GM13976 (cell line): ENCODE data around the gene CYP2D6.

Source experiments
- DNase-seq: peaks from one replicate; pipeline ENCODE4 v3.0.0; 2012; ENCODE audit warnings: low spot score
- in situ Hi-C: fragments of 300-500 bp; cut with MboI; formaldehyde crosslinking; loops from one replicate; pipeline ENCODE4 v1.12.0; 2022; ENCODE audit warnings: low sequenced_read_pairs, mixed read lengths, inconsistent platforms; ENCODE audit not compliant: unreplicated experiment
- TF ChIP-seq, protein P1 (sequence below): IDR thresholded peaks from 2 replicates; pipeline ENCODE4 v1.5.1; 2012; ENCODE audit warnings: borderline replicate concordance, mild to moderate bottlenecking; ENCODE audit not compliant: insufficient read depth; ENCODE audit errors: extremely low read depth, missing control alignments, control extremely low read depth

The CYP2D6 gene

DNA sequence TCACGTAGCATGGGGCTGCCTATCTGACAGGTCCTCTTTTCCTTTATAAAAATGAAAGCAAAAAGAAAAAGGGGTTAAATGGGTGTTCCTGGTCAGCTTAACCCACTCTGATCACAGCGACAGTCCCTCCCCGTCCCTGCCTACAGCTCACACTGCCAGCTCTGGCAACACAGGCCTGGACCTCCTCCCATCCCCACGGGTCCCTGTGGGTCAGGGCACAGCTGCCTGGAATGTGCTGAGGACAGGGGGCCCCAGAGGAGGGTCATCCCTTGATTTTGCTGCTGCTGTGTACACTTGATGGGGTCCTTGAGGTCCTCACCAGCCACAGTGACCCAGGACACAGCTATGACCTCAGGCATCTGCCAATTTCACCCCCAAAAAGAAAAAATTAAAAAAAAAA is 29.6 kb upstream of the CYP2D6 start:
- DNase-seq: no peak
- in situ Hi-C loops: no loop called here
- TF ChIP-seq, protein P1, sequence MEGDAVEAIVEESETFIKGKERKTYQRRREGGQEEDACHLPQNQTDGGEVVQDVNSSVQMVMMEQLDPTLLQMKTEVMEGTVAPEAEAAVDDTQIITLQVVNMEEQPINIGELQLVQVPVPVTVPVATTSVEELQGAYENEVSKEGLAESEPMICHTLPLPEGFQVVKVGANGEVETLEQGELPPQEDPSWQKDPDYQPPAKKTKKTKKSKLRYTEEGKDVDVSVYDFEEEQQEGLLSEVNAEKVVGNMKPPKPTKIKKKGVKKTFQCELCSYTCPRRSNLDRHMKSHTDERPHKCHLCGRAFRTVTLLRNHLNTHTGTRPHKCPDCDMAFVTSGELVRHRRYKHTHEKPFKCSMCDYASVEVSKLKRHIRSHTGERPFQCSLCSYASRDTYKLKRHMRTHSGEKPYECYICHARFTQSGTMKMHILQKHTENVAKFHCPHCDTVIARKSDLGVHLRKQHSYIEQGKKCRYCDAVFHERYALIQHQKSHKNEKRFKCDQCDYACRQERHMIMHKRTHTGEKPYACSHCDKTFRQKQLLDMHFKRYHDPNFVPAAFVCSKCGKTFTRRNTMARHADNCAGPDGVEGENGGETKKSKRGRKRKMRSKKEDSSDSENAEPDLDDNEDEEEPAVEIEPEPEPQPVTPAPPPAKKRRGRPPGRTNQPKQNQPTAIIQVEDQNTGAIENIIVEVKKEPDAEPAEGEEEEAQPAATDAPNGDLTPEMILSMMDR: no peak

DNA sequence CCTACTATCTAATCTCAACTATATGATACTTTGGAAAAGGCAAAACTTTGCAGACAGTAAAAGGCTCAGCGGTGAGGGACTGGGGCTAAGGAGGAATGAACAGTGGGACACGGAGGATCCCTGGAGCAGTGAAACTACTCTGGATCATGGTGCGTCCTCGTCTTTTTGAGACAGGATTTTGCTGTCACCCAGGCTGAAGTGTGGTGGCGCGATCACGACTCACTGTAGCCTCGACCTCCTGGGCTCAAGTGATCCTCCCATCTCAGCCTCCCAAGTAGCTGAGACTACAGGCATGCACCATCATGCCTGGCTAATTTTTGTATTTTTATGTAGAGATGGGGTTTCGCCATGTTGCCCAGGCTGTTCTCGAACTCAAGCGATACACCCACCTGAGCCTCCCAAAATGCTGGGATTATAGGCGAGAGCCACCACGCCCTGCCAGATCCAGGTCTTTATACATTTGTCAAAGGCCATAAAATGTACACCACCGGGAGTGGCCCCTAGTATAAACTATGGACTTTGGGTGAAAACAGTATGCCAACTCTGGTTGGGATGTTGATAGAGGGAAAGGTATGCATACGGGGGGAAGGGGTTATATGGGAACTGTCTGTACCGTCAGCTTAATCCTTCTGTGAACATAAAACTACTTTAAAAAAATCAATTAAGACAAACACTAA is 28.0 kb upstream of the CYP2D6 start:
- TF ChIP-seq, protein P1: no peak
- DNase-seq: no peak
- in situ Hi-C loops: no loop called here

DNA sequence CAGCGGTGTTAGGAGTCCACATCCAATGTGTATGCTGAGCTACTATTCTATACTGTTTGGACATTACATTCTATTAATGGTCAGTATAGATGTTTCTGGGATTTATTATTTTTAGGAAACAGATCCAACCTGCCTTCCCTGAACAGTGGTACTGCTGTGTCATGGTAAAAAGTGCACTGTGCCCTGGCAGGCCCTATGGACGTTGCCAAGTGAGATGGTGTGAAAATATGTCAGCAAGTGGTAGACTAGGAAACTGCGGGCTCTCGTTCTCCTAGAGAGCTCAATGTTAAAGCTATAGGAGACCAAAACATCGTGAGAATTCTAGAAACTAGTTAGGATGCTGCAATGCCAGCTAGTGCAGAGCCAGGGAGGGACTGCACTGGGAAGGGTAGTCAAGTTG is 26.0 kb upstream of the CYP2D6 start:
- in situ Hi-C loops: no loop called here

DNA sequence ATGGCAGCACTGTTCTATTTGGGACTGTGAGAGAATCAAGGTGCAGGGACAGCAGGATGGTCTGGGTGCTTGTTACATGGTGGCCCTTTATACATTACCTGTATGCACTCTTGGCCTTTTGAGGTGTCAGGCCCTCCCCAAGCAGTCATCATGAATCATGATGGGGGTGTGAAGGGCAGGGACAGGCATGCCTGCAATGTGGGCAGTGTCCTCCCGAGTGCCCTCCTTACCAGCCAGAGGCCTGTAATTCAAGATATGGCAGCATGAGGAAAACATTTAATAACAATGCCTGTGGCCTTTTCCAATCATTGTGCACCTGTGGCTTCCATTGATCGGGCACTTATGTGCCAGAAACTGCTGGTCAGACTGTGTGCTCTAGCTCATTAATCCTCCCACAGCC is 25.5 kb upstream of the CYP2D6 start:
- in situ Hi-C loops: no loop called here

More for the DNA sequence above, 26.0 kb upstream of the CYP2D6 start:
- no peak for DNase-seq
- TF ChIP-seq, protein P1: no peak

DNA sequence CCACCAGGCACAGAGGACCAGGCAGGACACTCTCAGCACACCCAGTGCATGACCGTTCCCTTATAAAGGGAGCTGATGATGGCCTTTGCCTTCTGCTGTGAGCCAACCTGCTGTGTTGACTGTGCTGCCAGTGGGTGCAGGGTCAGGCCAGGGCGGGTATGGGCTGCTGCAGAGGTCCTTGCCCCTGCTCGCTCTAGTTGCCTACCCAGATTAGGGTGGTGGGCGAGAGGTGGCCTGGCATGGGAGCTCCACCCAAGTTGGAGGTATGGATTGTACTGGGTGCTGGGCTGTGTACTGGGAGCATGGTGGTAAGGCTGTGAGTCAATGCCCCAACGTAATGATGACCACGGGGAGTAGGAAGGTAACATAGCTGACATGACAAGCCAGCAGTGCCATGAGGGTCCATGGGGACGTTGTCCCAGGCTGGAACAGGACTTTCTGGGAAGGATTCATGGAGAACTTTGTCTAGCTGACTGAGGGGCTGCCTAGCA is 24.5 kb upstream of the CYP2D6 start:
- in situ Hi-C loops: no loop called here
- DNase-seq: no peak
- TF ChIP-seq, protein P1: no peak

More for the DNA sequence above, 25.5 kb upstream of the CYP2D6 start:
- no peak for DNase-seq
- TF ChIP-seq, protein P1: no peak

DNA sequence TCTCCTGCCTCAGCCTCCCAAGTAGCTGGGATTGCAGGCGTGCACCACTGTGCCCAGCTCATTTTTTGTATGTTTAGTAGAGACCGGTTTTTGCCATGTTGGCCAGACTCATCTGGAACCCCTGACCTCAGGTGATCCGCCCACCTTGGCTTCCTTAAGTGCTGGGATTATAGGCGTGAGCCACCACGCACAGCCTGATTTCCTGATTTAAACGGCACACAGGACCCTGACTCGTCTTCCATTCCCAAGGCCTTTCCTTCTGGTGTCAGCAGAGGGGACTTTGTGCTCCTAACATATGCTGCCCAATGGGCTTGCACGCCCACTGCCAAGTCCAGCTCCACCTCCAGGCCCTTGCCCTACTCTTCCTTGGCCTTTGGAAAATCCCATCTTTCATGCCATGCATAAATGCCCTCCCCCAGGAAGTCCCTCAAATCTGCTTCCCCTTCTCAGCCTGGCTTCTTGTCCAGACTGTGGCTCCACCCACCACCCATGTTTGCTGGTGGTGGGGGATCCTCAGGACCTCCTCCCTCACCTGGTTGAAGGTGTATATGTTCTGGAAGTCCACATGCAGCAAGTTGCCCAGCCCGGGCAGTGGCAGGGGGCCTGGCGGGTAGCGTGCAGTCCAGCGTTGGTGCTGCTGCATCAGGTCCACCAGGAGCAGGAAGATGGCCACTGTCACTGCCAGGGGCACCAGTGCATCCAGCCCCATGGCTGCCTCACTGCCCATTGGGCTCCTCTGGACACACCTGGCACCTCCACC is 23.9 kb upstream of the CYP2D6 start:
- in situ Hi-C loops: no loop called here
- no peak for DNase-seq
- TF ChIP-seq, protein P1: no peak
